T-helper 2 cell (primary cell): ENCODE measurements around the gene CRTC1.
"Not testable (repeated sequence)": the region's sequence is repeated elsewhere in the genome, so short reads cannot be mapped to it uniquely, and the experiment has no call there.

Experiments used
- DNase-seq, 5 experiments: peaks; one replicate each; pipeline versions ENCODE4 v3.0.0 to v3.0.0-alpha.2; 2012 to 2022

Gene CRTC1

GRCh38 chr19:18733196-18733647 lies 49.7 kb downstream of the CRTC1 start:
- no peak for DNase-seq

- DNase-seq: not testable (repeated sequence)
Observed at GRCh38 chr19:18733762-18734332, 50.4 kb downstream of the CRTC1 start.

GRCh38 chr19:18735324-18735723 lies 51.8 kb downstream of the CRTC1 start:
- no peak for DNase-seq

- no peak for DNase-seq
Observed at GRCh38 chr19:18735752-18736151, 52.3 kb downstream of the CRTC1 start.

GRCh38 chr19:18736415-18737336 lies 53.2 kb downstream of the CRTC1 start:
- DNase-seq: no peak

- DNase-seq: no peak
Observed at GRCh38 chr19:18737337-18737953, 54.0 kb downstream of the CRTC1 start.

- DNase-seq: no peak
Observed at GRCh38 chr19:18737954-18738351, 54.5 kb downstream of the CRTC1 start.

- no peak for DNase-seq
Observed at GRCh38 chr19:18738961-18739690, 55.6 kb downstream of the CRTC1 start.

GRCh38 chr19:18741124-18742121 lies 57.9 kb downstream of the CRTC1 start:
- no peak for DNase-seq

GRCh38 chr19:18742324-18742723 lies 58.8 kb downstream of the CRTC1 start:
- DNase-seq: no peak

GRCh38 chr19:18742838-18743783 lies 59.6 kb downstream of the CRTC1 start:
- no peak for DNase-seq

GRCh38 chr19:18743784-18744418 lies 60.4 kb downstream of the CRTC1 start:
- DNase-seq: no peak

GRCh38 chr19:18745012-18745735 lies 61.7 kb downstream of the CRTC1 start:
- no peak for DNase-seq

GRCh38 chr19:18745931-18746330 lies 62.5 kb downstream of the CRTC1 start:
- no peak for DNase-seq

- DNase-seq: no peak
Observed at GRCh38 chr19:18746401-18747325, 63.2 kb downstream of the CRTC1 start.

- DNase-seq: no peak
Observed at GRCh38 chr19:18749362-18750231, 66.1 kb downstream of the CRTC1 start.
